NCI-H2227 treated with DMSO at 0.1 percent for 48 hours (cell line): ENCODE results near the gene AGAP3.

Source experiments
- DNase-seq: peaks from one replicate; lab custom pipeline; 2025; lab: John Stamatoyannopoulos, UW

AGAP3 gene

GRCh38 chr7:151110236-151110940 lies 24.1 kb downstream of the AGAP3 start:
- no peak for DNase-seq

- DNase-seq: peak; percentile 33
These were observed 24.8 kb downstream of the AGAP3 start for GRCh38 chr7:151110941-151111645.

GRCh38 chr7:151113344-151114150 lies 27.3 kb downstream of the AGAP3 start:
- DNase-seq: no peak

GRCh38 chr7:151114151-151115090 lies 28.1 kb downstream of the AGAP3 start:
- no peak for DNase-seq

- no peak for DNase-seq
These were observed 29.0 kb downstream of the AGAP3 start for GRCh38 chr7:151115121-151115835.

GRCh38 chr7:151115836-151116418 lies 29.7 kb downstream of the AGAP3 start:
- DNase-seq: no peak

- DNase-seq: no peak
These were observed 30.5 kb downstream of the AGAP3 start for GRCh38 chr7:151116603-151117440.

GRCh38 chr7:151117565-151117964 lies 31.3 kb downstream of the AGAP3 start:
- DNase-seq: no peak

GRCh38 chr7:151118108-151119054 lies 32.1 kb downstream of the AGAP3 start:
- no peak for DNase-seq

- no peak for DNase-seq
These were observed 32.8 kb downstream of the AGAP3 start for GRCh38 chr7:151119055-151119415.

GRCh38 chr7:151119902-151120301 lies 33.6 kb downstream of the AGAP3 start:
- DNase-seq: peak; percentile 15

- DNase-seq: no peak
These were observed 34.6 kb downstream of the AGAP3 start for GRCh38 chr7:151120896-151121295.

GRCh38 chr7:151121380-151122170 lies 35.3 kb downstream of the AGAP3 start:
- no peak for DNase-seq

- no peak for DNase-seq
These were observed 36.0 kb downstream of the AGAP3 start for GRCh38 chr7:151122276-151122675.

- DNase-seq: no peak
These were observed 36.5 kb downstream of the AGAP3 start for GRCh38 chr7:151122796-151123157.

- DNase-seq: no peak
These were observed 37.0 kb downstream of the AGAP3 start for GRCh38 chr7:151123158-151123821.

GRCh38 chr7:151123822-151124464 lies 37.7 kb downstream of the AGAP3 start:
- peak; percentile 94 for DNase-seq
